Ammon's horn (tissue), 1 donor: ENCODE measurements around the gene UBAC1.

Experiments
- DNase-seq: peaks from one replicate; pipeline ENCODE4 v3.0.0-alpha.2; 2016; ENCODE audit warnings: low spot score

The UBAC1 gene

DNA sequence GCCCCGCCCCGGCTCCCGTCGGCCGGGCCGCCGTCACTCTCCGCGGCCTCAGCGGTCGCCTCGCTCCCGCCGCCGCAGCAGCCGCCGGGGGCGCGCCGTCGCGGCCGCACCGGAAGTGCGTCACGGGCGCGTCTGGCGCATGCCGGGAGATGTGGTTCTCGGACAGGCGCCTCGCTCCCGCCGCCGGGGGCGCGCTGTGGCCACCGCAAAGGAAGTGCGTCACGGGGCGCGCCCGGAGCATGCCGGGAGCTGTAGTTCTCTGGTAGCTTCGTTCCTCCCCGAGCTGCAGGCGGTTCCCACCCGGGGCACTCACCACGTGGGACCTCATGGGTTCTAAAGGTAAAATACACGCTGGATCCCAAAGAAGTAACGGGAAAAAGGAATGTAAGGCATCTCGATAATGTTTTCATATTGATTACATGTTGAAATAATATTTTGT lies at the start of gene UBAC1:
UBAC1 (minus strand) TSS at position 97 of the 439 bp plus-strand sequence. CDS start 211 bp downstream, outside the sequence.
- DNase-seq: peak; percentile 96

- DNase-seq: no peak
These were observed 49.6 kb upstream of the UBAC1 start for GRCh38 chr9:136010615-136011361.

- no peak for DNase-seq
These were observed 49.0 kb upstream of the UBAC1 start for GRCh38 chr9:136010176-136010575.

- no peak for DNase-seq
These were observed 48.3 kb upstream of the UBAC1 start for GRCh38 chr9:136009516-136009915.

DNA sequence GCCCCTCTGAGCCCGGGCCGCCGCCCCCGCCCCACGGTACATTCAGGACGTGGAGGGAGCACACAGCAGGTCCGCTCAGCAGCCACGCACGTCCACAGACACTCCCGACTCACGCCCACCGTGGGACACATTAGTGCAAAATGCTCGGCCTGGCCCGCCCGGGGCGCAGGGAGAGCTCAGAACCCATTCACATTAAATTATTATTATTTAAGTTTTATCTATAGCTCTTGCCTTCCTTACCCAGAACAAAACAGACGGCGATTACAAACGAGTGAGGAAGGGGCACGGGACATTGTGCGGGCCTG lies 47.5 kb upstream of the UBAC1 start:
- no peak for DNase-seq

GRCh38 chr9:136007934-136008692 lies 46.9 kb upstream of the UBAC1 start:
- no peak for DNase-seq

- no peak for DNase-seq
These were observed 46.2 kb upstream of the UBAC1 start for GRCh38 chr9:136007276-136007933.

DNA sequence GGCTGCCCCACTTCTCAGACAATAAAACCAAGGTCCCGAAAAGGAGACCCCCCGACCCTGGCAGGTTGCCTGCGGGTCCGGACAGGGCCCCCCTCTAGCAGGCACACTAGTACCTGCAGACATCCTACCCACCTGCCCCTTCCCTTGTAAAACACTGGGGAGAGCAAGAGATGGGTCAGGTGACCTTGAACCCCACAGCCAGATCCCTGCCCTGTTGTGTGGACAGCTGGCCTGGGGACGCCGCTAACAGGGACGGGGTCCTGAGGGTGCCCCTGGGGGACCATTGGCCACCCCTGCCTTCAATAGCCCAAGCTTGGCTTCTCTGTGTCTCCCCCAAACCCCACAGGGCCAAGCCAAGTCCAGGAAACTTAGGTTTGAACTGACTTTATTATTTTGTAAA lies 45.0 kb upstream of the UBAC1 start:
- no peak for DNase-seq

- no peak for DNase-seq
These were observed 43.5 kb upstream of the UBAC1 start for GRCh38 chr9:136004712-136005111.

GRCh38 chr9:136004219-136004618 lies 43.0 kb upstream of the UBAC1 start:
- DNase-seq: no peak

GRCh38 chr9:136003411-136004218 lies 42.4 kb upstream of the UBAC1 start:
- no peak for DNase-seq

DNA sequence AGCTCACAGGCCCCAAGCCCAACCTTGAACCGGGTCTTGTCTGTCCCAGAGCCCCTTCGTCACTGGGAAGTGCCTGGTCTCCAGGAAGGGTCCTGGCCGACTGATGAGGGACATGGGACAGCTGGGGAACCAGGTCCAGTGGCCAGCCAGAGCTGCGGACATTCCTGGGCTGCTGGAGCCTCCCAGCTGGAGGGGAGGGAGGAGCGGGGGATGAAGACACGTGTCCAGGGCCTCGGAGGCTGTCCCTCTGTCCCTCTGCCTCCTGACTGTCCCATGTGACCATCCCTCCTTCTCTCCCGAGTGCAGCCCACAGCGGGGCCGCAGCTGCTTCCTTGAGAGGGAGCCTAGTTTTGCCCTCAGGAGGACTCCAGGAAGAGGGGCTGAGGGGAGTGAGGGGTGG lies 41.7 kb upstream of the UBAC1 start:
- peak; percentile 19 for DNase-seq

- no peak for DNase-seq
These were observed 41.0 kb upstream of the UBAC1 start for GRCh38 chr9:136002215-136002614.

DNA sequence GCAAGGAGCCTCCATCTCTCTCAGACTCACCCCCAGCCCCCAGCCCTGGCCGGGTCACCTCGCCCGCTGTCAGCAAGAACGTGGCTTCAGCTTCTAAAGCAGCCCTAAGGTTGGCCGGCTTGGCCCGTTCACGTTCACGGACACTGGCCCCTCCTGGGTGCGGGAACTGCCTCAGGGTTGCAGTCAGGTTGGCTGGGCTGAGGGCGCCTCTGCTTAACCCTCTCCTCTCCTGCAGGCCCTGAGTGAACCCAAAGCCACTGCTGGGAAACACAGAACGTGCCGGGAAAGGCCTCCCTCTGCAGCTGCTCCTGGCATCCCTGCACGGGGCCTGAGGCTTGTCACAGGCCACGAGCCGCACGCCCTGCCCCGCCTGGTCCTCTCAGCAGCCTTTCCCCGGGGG lies 40.1 kb upstream of the UBAC1 start:
- DNase-seq: no peak

DNA sequence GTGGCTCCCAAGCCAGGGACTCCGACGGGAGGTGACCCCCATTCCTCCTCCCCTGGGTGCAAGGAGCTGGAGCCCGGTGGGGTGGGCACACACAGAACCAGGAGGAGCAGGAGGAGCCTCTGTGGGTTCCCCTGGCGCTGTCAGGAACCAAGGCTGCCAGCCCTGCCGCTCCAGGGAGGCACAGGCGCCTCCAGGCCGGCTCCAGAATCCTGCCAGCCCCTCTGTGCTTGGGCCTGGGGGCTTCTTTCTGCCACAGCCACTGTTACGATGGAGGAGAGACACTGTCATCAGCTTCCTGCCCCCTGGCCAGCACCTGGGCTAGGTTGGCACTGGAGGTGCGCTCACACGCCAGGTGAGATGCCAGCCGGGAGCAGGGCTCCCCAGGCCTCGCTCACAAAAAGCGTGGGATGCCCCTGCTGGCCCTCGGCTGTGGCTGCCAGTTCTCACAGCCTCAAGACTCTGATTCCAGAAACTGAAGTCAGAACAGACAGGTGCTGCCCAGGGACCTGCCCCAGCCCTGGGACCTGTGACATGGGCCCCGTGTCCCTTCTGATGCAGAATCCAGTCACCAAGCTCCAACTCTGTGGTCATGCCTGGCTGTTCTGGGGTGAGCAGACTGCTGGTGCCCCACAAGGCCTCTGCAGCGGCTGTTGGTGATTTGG lies 37.4 kb upstream of the UBAC1 start:
- no peak for DNase-seq

DNA sequence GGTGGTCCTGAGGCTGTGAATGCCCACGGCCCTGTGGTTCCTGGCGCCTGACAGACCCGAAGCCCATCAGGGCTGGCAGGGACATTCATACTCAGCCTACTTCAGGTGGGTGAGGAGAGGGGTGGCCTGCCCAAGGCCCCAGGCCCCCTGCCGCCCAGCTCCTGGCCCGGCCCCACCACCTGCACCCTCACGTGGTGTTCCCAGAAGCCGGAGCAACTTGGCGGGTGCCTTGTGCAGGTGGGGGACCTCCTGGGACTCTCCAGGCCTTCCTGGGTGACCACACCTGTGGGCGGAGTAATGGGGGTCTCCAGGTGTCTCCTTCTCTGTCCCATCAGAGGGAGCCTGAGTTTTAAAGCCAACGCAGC lies 36.8 kb upstream of the UBAC1 start:
- no peak for DNase-seq

DNA sequence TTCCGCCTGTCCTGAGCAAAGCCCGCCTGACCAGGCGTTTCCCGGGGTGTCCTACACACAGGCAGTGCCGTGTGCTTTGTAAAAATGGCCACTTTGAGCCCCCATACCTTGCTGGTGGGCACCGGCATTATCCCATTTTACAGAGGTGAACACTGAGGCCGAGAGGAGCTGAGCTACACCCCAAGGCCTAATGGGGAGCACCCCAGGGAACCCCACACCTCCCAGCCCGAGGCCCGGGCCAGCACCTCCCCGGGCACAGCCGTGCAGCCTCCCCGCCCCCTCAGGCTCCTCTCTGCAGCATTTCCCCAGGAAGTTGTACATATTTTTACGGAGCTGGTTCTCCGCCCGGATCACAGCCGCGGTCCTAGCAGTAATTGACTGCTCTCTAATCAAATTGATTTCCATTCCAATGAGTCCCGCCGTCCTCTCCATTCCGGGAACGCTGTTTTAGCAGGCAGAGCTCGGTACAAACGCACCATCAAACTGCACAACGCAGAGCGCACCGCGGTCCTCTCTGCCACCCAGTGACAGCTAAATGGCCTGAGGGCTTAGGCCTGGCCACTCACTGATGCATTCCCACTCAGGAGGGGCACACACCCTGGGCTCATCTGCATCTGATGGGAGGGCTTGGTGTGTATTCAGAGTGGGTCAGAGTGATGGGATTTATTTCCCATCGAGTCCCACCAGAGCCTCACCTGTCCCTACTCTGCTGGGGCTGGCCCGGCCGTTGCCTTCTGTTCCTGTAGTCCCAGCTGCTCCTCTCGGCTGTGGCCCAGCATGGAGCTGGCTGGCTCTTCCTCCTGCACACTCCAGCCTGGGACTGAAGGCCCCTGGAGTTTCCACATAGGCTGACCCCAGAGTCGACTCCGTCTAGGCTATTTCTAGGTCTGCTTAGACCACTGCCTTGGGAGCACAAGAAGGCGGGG lies 36.2 kb upstream of the UBAC1 start:
- no peak for DNase-seq

DNA sequence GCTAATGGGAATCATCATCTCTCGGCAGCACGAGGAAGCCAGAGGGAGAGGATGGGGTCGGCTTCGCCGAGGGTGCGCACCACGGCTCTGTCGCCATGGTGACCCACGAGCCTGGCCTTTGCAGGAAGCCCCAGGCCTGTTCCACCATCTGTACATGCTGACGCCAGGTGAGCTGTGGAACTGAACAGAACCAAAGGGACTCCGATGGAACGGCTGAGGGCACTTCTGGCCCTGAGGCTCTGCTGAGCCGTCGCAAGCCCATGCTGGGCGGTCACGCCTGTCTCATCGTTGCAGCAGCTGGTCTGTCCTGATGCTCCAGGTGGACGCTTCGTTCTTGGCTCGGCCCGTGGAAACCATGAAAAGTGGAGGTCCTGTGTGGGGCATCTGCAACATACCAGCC lies 34.6 kb upstream of the UBAC1 start:
- no peak for DNase-seq

GRCh38 chr9:135994501-135995192 lies 33.5 kb upstream of the UBAC1 start:
- no peak for DNase-seq
